Fibroblast of skin of abdomen (primary cell): ENCODE measurements around the gene MCM8.

Experiments
- DNase-seq: peaks from one replicate; pipeline ENCODE4 v3.0.0-alpha.2; 2013

The MCM8 gene

DNA sequence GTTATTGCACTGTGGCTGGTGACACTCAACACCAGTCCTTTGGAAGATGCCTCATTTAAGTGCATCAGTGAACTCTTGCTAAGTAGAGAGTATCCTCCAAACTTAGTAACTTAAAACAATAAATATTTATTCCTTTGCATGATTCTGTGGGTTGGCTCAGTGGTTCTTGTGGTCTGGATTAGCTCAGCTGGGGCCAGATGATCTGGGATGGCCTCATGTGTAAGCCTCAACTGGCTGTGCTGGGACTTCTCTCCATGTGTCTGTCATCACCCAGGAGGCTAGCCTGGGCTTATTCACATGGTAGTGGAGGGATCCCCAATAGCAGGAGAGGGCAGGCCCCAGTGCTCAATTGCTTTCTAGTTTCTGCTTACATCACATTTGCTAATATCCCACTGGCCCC lies 95.1 kb downstream of the MCM8 start:
- DNase-seq, result peak; percentile 33

DNA sequence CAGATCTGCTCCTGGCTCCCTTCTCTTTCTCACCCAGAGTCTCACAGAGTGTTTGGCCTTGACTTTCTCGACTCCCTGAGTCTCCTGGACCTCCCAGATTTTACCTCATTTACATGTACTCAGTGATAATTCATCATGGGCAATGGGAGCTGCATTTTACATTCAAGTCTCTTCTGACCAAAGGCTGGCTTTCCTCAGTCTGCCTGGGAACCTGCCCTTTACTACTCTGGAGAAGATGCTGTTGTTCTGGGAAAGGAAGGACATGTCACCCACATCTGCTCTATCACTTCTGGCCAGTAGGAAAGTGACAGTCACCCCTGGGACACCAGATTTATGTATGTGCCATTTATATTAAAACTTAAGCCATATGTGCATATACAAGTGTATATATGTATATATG lies 96.0 kb downstream of the MCM8 start:
- DNase-seq, result no peak

- no peak for DNase-seq
Measured at GRCh38 chr20:6048391-6048790, 97.9 kb downstream of the MCM8 start.
